Rectal smooth muscle tissue (tissue), 1 donor: ENCODE results near the gene EFTUD2.

Experiments used
- H3K27ac ChIP-seq: one replicate; pipeline ENCODE4 v1.7.0; 2013; ENCODE audit warnings: low read depth, low read length, inconsistent platforms
- H3K27me3 ChIP-seq: one replicate; pipeline ENCODE4 v1.7.0; 2013; ENCODE audit warnings: low read length; ENCODE audit not compliant: control insufficient read depth, insufficient read depth
- H3K36me3 ChIP-seq: one replicate; pipeline ENCODE4 v1.7.0; 2013; ENCODE audit warnings: low read length; ENCODE audit not compliant: control insufficient read depth, insufficient read depth
- H3K4me1 ChIP-seq: one replicate; pipeline ENCODE4 v1.7.0; 2013; ENCODE audit warnings: low read length; ENCODE audit not compliant: control insufficient read depth, insufficient read depth
- H3K4me3 ChIP-seq: one replicate; pipeline ENCODE4 v1.7.0; 2013; ENCODE audit warnings: low read length
- H3K9ac ChIP-seq: one replicate; pipeline ENCODE4 v1.7.0; 2013; ENCODE audit warnings: low read length

EFTUD2 gene

DNA sequence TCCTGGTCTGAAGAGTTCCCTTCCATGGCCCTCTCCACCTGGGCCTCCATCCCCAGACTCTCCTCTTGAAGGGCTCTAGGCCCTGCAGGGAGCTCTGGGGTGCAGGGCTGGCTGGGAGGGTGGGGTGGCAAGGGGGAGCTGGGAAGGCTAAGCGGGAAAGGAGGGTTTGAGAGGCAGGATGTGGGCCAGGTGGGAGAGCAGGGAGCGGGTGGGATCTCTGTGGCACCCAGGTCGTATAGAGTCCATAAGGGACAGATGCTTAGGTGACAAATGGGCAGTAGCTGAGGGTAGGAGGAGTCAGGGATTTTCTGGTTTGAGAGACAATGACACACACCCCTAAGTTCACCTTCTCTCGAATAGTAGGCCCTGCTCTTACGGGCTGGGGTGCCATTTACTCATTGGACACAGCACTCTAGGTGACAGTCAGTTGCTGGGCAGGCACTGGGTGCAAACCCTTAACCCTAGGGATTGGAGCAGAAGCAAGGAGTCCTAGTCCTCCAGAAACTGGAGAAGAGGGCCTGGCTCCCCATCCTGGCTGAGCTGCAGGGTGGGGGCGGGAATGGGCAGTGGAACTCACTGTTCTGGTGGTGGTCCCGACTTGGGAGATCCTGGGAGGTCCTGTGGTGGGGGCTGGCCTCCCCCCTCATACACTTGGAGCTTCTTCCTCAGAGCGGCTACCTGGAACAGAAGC, 33.0 kb upstream of the EFTUD2 start:
- Histone ChIP-seq H3K4me1 (no peaks in the 10 kb centered on the region), H3K27me3 (peaks cover 2% of the 10 kb centered on the region), H3K4me3 (no peak overlapping the region), H3K9ac (no peak overlapping the region), H3K36me3 (no peaks in the 10 kb centered on the region), H3K27ac (no peak overlapping the region)

DNA sequence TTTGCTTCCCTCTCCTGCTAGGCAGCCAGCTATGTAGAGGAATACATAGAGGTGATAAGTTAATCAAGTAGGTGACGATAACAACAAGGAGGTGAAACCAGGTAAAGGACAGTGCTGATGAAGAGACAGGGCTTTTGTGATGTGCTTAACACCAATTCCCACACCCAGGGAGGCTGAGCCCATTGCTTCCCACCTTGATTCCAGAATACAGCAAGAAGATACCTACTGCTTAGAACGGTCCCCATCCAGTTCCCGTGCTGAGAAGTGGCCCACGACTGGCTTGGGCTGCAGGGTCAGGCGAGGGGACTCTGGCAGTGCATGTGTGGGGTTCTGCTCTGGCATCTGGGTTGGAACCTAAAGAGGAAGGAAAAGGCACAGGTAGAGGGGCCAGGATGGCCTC, 32.1 kb upstream of the EFTUD2 start:
- no peaks in the 10 kb centered on the region for H3K4me1 ChIP-seq
- no peak overlapping the region for H3K4me3 ChIP-seq
- peaks cover 2% of the 10 kb centered on the region for H3K27me3 ChIP-seq
- no peaks in the 10 kb centered on the region for H3K36me3 ChIP-seq
- H3K9ac ChIP-seq: no peak overlapping the region
- H3K27ac ChIP-seq: no peak overlapping the region

GRCh38 chr17:44930667-44931066, 31.4 kb upstream of the EFTUD2 start:
- H3K36me3 ChIP-seq: no peaks in the 10 kb centered on the region
- H3K27ac ChIP-seq: no peak overlapping the region
- no peak overlapping the region for H3K9ac ChIP-seq
- H3K4me1 ChIP-seq: no peaks in the 10 kb centered on the region
- H3K27me3 ChIP-seq: peaks cover 2% of the 10 kb centered on the region
- H3K4me3 ChIP-seq: no peak overlapping the region

- H3K9ac ChIP-seq: no peak overlapping the region
- no peaks in the 10 kb centered on the region for H3K4me1 ChIP-seq
- H3K27me3 ChIP-seq: peaks cover 2% of the 10 kb centered on the region
- no peak overlapping the region for H3K4me3 ChIP-seq
- H3K36me3 ChIP-seq: no peaks in the 10 kb centered on the region
- H3K27ac ChIP-seq: no peak overlapping the region
Observed at GRCh38 chr17:44928950-44929720, 29.9 kb upstream of the EFTUD2 start.

- no peaks in the 10 kb centered on the region for H3K36me3 ChIP-seq
Observed at GRCh38 chr17:44928136-44928535, 28.9 kb upstream of the EFTUD2 start.

GRCh38 chr17:44927696-44928095, 28.5 kb upstream of the EFTUD2 start:
- no peak overlapping the region for H3K4me3 ChIP-seq
- no peaks in the 10 kb centered on the region for H3K36me3 ChIP-seq
- no peak overlapping the region for H3K9ac ChIP-seq
- H3K27ac ChIP-seq: no peak overlapping the region
- H3K27me3 ChIP-seq: peaks cover 2% of the 10 kb centered on the region
- no peaks in the 10 kb centered on the region for H3K4me1 ChIP-seq

More at GRCh38 chr17:44928136-44928535, 28.9 kb upstream of the EFTUD2 start:
- H3K27ac ChIP-seq: no peak overlapping the region
- no peak overlapping the region for H3K9ac ChIP-seq
- no peak overlapping the region for H3K4me3 ChIP-seq
- H3K4me1 ChIP-seq: no peaks in the 10 kb centered on the region
- H3K27me3 ChIP-seq: peaks cover 2% of the 10 kb centered on the region

- no peaks in the 10 kb centered on the region for H3K36me3 ChIP-seq
- no peak overlapping the region for H3K4me3 ChIP-seq
- no peaks in the 10 kb centered on the region for H3K4me1 ChIP-seq
- no peaks in the 10 kb centered on the region for H3K27me3 ChIP-seq
- H3K9ac ChIP-seq: no peak overlapping the region
- no peak overlapping the region for H3K27ac ChIP-seq
Observed at GRCh38 chr17:44926821-44927525, 27.7 kb upstream of the EFTUD2 start.

- H3K4me1 ChIP-seq: no peaks in the 10 kb centered on the region
- no peak overlapping the region for H3K27ac ChIP-seq
- H3K9ac ChIP-seq: no peak overlapping the region
- no peak overlapping the region for H3K4me3 ChIP-seq
- no peaks in the 10 kb centered on the region for H3K36me3 ChIP-seq
- H3K27me3 ChIP-seq: no peaks in the 10 kb centered on the region
Observed at GRCh38 chr17:44925731-44926697, 26.8 kb upstream of the EFTUD2 start.

GRCh38 chr17:44924107-44924544, 24.9 kb upstream of the EFTUD2 start:
- Histone ChIP-seq H3K36me3 (no peaks in the 10 kb centered on the region), H3K27me3 (no peaks in the 10 kb centered on the region), H3K4me1 (no peaks in the 10 kb centered on the region), H3K4me3 (no peak overlapping the region), H3K9ac (no peak overlapping the region), H3K27ac (no peak overlapping the region)

GRCh38 chr17:44922746-44923470, 23.7 kb upstream of the EFTUD2 start:
- no peak overlapping the region for H3K4me3 ChIP-seq
- no peaks in the 10 kb centered on the region for H3K36me3 ChIP-seq
- H3K27ac ChIP-seq: no peak overlapping the region
- no peaks in the 10 kb centered on the region for H3K4me1 ChIP-seq
- no peaks in the 10 kb centered on the region for H3K27me3 ChIP-seq
- H3K9ac ChIP-seq: no peak overlapping the region

DNA sequence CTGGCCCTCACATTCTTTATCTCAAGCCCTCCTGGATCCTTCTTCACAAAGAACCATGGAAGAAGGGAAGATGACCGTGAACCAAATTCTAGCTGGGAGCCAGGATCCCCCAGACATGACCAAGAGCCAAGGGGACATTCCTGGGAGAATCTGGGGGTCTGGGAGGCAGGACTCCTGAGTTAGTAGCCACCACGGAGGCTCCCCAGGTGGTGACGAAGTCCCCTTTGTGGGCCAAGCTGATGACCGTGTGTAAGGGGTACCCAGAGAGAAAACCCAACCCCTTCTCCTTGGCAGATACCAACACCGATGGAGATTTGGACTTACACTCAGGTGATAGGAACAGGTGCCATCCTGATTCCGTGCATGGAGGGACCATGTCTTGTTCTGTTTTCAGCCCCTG, 22.9 kb upstream of the EFTUD2 start:
- Histone ChIP-seq H3K27me3 (no peaks in the 10 kb centered on the region), H3K4me1 (peaks cover 5% of the 10 kb centered on the region), H3K27ac (no peak overlapping the region), H3K9ac (no peak overlapping the region), H3K4me3 (no peak overlapping the region), H3K36me3 (no peaks in the 10 kb centered on the region)
